PFSK-1 (cell line): ENCODE results near the gene SLCO2A1.

Source experiments
- FOXP2 ChIP-seq: optimal IDR thresholded peaks from 2 replicates; pipeline ENCODE3; 2011; ENCODE audit warnings: borderline replicate concordance, control low read depth, inconsistent platforms; ENCODE audit not compliant: insufficient read depth; ENCODE audit errors: extremely low read length, extremely low read depth
- POLR2AphosphoS5 ChIP-seq: IDR thresholded peaks from 2 replicates; pipeline ENCODE4 v1.6.1; 2012; ENCODE audit warnings: low read depth, mild to moderate bottlenecking, control low read depth, low read length, moderate library complexity
- SIN3A ChIP-seq: IDR thresholded peaks from 2 replicates; pipeline ENCODE4 v1.6.1; 2012; ENCODE audit warnings: mild to moderate bottlenecking, low read length, moderate library complexity, borderline replicate concordance; ENCODE audit not compliant: insufficient read depth
- TAF1 ChIP-seq: IDR thresholded peaks from 2 replicates; pipeline ENCODE4 v1.6.1; 2012; ENCODE audit warnings: low read length, control low read depth, borderline replicate concordance; ENCODE audit not compliant: insufficient read depth
- TF ChIP-seq, protein P1 (sequence below), 2 experiments: IDR thresholded peaks; 2 replicates each; pipeline versions ENCODE4 v1.6.1 to v1.8.0; 2011 to 2012; ENCODE audit warnings: low read depth in 2 of 2, low read length in 2 of 2, control low read depth in 1 of 2, inconsistent platforms in 1 of 2, mild to moderate bottlenecking in 1 of 2, moderate library complexity in 1 of 2; ENCODE audit not compliant: insufficient read depth in 1 of 2

GRCh38 chr3:133892541-133893231 lies 137.0 kb downstream of the SLCO2A1 start:
- TF ChIP-seq SIN3A: no peak
- TF ChIP-seq TAF1: no peak
- no peak for TF ChIP-seq POLR2AphosphoS5
- TF ChIP-seq, protein P1, sequence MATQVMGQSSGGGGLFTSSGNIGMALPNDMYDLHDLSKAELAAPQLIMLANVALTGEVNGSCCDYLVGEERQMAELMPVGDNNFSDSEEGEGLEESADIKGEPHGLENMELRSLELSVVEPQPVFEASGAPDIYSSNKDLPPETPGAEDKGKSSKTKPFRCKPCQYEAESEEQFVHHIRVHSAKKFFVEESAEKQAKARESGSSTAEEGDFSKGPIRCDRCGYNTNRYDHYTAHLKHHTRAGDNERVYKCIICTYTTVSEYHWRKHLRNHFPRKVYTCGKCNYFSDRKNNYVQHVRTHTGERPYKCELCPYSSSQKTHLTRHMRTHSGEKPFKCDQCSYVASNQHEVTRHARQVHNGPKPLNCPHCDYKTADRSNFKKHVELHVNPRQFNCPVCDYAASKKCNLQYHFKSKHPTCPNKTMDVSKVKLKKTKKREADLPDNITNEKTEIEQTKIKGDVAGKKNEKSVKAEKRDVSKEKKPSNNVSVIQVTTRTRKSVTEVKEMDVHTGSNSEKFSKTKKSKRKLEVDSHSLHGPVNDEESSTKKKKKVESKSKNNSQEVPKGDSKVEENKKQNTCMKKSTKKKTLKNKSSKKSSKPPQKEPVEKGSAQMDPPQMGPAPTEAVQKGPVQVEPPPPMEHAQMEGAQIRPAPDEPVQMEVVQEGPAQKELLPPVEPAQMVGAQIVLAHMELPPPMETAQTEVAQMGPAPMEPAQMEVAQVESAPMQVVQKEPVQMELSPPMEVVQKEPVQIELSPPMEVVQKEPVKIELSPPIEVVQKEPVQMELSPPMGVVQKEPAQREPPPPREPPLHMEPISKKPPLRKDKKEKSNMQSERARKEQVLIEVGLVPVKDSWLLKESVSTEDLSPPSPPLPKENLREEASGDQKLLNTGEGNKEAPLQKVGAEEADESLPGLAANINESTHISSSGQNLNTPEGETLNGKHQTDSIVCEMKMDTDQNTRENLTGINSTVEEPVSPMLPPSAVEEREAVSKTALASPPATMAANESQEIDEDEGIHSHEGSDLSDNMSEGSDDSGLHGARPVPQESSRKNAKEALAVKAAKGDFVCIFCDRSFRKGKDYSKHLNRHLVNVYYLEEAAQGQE (IDR thresholded peaks at IDR 0.05; ENCODE audit: insufficient read depth in 1 of 2, low read depth in 2 of 2, low read length in 2 of 2): no peak
- no peak for TF ChIP-seq FOXP2
